RWPE2 (cell line): Measurements from ENCODE around the gene MVK.

Source experiments
- ATAC-seq: fragments of 200-7000 bp; cut with Tn5 transposase; 3 replicates; pipeline ENCODE4 v1.9.1; 2021; ENCODE audit warnings: low read depth
- DNase-seq: peaks from one replicate; pipeline ENCODE4 v3.0.0-alpha.2; 2020; ENCODE audit warnings: low spot score
- H3K27ac ChIP-seq: fragments of 450-650 bp; 2 replicates; pipeline ENCODE4 v1.5.1; 2017; ENCODE audit warnings: mild to moderate bottlenecking; ENCODE audit not compliant: poor library complexity, severe bottlenecking
- H3K27me3 ChIP-seq: fragments of 250-450 bp; sonication (Bioruptor Pico); 2 replicates; pipeline ENCODE4 v1.5.1; 2021; ENCODE audit warnings: mild to moderate bottlenecking, moderate library complexity; ENCODE audit not compliant: insufficient read depth, poor library complexity, severe bottlenecking
- H3K36me3 ChIP-seq: fragments of 250-450 bp; sonication (Bioruptor Pico); 2 replicates; pipeline ENCODE4 v1.5.1; 2020; ENCODE audit warnings: low read depth, mild to moderate bottlenecking, moderate library complexity
- H3K4me1 ChIP-seq: fragments of 250-450 bp; sonication (Bioruptor Pico); 2 replicates; pipeline ENCODE4 v1.5.1; 2021; ENCODE audit warnings: mild to moderate bottlenecking, moderate library complexity; ENCODE audit not compliant: insufficient read depth, poor library complexity, severe bottlenecking
- H3K4me3 ChIP-seq: fragments of 250-450 bp; sonication (Bioruptor Pico); 2 replicates; pipeline ENCODE4 v1.5.1; 2021; ENCODE audit warnings: mild to moderate bottlenecking, moderate library complexity; ENCODE audit not compliant: severe bottlenecking
- H3K9me3 ChIP-seq: fragments of 250-450 bp; sonication (Bioruptor Pico); 2 replicates; pipeline ENCODE4 v1.5.1; 2021; ENCODE audit warnings: mild to moderate bottlenecking, moderate library complexity; ENCODE audit not compliant: severe bottlenecking
- TF ChIP-seq, protein P1 (sequence below): fragments of 450-650 bp; IDR thresholded peaks from one replicate; pipeline ENCODE4 v1.5.1; 2017; ENCODE audit warnings: mild to moderate bottlenecking, moderate library complexity; ENCODE audit not compliant: poor library complexity, severe bottlenecking

Gene MVK

DNA sequence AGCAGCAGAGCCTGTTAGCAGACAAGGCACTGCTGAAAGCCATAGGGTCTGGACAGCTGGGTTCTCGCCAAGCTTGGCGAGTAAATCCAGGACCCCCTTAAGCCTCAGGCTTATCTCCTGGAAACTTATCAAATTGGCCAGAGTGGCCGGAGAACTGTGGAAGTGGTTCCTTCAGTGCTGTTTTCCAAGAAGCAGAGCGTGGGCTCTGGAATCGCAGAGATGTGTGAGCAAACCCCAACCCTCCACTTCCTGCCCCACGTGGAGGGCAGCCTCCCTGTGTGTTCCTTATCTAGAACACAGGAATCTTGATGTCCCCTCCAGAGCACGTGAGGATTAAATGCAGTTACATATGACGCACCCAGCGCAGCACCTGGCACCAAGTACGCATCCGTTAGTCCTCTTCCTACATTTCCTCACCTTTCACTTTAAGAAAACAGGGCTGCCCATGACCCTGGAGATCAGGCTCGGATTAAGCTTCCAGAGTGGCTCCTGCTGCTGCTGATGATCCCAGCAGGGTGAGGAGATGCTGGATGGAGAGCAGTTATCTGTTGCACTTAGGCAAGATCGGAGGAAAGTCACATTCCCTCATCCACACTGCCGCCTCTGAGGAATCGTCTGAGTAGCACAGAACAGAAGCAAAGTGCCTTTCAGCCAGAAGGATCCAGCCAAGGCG is 35.3 kb upstream of the MVK start:
- TF ChIP-seq, protein P1, sequence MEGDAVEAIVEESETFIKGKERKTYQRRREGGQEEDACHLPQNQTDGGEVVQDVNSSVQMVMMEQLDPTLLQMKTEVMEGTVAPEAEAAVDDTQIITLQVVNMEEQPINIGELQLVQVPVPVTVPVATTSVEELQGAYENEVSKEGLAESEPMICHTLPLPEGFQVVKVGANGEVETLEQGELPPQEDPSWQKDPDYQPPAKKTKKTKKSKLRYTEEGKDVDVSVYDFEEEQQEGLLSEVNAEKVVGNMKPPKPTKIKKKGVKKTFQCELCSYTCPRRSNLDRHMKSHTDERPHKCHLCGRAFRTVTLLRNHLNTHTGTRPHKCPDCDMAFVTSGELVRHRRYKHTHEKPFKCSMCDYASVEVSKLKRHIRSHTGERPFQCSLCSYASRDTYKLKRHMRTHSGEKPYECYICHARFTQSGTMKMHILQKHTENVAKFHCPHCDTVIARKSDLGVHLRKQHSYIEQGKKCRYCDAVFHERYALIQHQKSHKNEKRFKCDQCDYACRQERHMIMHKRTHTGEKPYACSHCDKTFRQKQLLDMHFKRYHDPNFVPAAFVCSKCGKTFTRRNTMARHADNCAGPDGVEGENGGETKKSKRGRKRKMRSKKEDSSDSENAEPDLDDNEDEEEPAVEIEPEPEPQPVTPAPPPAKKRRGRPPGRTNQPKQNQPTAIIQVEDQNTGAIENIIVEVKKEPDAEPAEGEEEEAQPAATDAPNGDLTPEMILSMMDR: no peak
- ATAC-seq: no peak
- Histone ChIP-seq H3K27me3 (no peaks in the 10 kb centered on the region), H3K27ac (no peak overlapping the region), H3K4me1 (no peaks in the 10 kb centered on the region), H3K9me3 (no peaks in the 10 kb centered on the region), H3K36me3 (no peaks in the 10 kb centered on the region), H3K4me3 (no peak overlapping the region)
- DNase-seq: no peak

DNA sequence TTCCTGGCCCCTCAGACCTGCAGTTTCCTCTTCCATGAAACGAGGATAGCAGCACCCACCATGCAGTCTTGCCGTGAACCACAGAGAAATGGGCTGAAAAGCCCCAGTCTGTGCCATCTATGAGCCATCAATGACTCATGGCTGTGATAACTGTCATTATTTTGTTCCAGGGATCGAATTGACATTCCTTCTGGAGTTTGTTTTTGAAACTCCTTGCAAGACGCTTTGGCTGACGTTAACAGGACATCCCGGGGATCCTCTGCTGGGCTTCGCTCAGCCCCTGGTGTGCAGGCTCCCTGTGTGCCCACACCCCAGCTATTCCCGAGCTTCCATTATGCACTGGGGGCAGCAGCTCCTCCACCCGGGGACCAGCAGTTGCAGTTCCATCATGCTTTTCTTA is 34.1 kb upstream of the MVK start:
- ATAC-seq: peak; percentile 46; the same call in 1 of the 3 replicates

DNA sequence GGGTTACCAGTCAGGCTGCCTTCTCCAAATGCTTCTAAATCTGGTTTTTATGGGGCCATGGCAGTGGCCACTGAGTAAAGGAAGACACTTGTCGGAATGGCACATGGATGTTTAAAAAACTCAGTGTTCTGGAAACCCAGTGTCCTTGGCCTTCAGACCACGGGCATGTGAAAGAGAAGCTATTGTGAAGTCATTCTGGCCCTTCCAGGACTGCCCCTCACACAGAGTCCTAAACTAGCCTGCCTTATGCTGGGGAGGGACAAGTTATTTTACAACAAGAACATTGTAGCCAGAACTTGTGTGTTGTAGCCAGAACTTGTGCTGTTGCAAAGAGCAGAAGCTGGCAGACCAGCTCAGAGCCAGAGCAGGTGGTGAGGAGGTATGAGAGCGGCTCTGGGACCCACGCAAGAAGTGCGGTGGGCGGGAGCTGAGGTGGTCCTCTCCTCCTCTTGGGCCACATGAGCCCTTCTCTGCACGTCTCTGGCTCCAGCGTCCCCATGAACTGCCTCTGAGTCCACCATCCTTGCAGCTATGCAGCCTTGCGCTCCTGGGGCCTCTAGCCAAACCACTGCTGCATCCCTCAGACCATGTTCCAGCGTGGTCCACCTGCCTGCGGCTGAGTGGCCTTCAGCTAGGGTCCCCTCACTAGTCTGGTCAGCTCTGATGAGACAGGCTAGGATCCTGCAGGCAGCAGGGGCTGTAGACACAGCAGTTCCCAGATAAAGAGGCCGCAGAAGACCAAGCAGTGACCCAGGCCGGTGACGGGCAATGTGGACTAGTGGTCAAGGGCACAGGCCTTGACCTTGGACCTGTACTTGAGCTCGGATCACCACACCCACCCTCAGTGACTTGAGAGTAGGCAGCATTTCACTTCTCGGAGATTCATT is 32.8 kb upstream of the MVK start:
- Histone ChIP-seq H3K4me3 (no peak overlapping the region), H3K4me1 (peaks cover 2% of the 10 kb centered on the region), H3K27ac (no peak overlapping the region), H3K9me3 (no peaks in the 10 kb centered on the region), H3K27me3 (no peaks in the 10 kb centered on the region), H3K36me3 (no peaks in the 10 kb centered on the region)
- ATAC-seq (no peak), DNase-seq (no peak)
- TF ChIP-seq, protein P1: no peak

More for the DNA sequence above, 34.1 kb upstream of the MVK start:
- H3K4me1 ChIP-seq: no peaks in the 10 kb centered on the region
- TF ChIP-seq, protein P1: no peak
- no peaks in the 10 kb centered on the region for H3K36me3 ChIP-seq
- no peak overlapping the region for H3K4me3 ChIP-seq
- no peaks in the 10 kb centered on the region for H3K27me3 ChIP-seq
- H3K9me3 ChIP-seq: no peaks in the 10 kb centered on the region
- no peak overlapping the region for H3K27ac ChIP-seq
- DNase-seq: no peak

DNA sequence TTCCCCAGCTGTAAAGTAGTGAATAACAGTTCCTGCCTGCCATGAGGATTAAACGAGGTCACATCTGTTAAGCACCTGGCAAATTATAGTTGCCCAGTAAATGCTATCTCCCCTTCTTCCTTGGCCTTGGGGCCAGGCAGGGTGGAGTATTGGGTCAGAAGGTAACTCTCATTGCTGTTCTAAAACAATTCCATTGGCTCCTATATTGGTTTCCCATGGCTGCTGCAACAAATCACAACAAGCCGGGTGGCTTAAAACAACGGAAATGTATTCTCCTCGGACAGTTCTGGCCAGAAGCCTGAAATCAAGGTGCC is 32.2 kb upstream of the MVK start:
- H3K4me3 ChIP-seq: no peak overlapping the region
- TF ChIP-seq, protein P1: no peak
- no peaks in the 10 kb centered on the region for H3K9me3 ChIP-seq
- no peak for ATAC-seq
- DNase-seq: no peak
- no peaks in the 10 kb centered on the region for H3K27me3 ChIP-seq
- peaks cover 5% of the 10 kb centered on the region for H3K4me1 ChIP-seq
- no peaks in the 10 kb centered on the region for H3K36me3 ChIP-seq
- H3K27ac ChIP-seq: no peak overlapping the region

DNA sequence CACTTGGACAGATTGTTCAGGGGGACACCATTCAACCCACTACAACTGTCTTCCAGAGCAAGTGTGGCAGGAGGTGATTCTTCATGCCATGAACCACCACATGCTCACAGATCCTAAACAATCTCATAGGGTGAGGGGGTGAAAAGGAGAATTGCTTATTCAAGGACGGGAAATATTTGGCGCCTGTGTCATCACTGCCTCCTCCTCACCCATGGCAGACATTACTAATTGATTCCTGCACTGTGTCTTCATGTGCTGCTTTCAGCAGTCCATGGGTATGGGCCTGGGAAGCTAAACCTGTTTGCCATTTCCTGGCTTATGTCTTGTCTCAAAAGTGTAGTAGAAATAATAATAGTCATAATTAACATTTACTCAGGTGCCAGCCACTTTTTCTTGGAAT is 31.6 kb upstream of the MVK start:
- DNase-seq (no peak), ATAC-seq (no peak)
- peaks cover 5% of the 10 kb centered on the region for H3K4me1 ChIP-seq
- no peak overlapping the region for H3K4me3 ChIP-seq
- H3K36me3 ChIP-seq: no peaks in the 10 kb centered on the region
- H3K27me3 ChIP-seq: no peaks in the 10 kb centered on the region
- no peaks in the 10 kb centered on the region for H3K9me3 ChIP-seq
- TF ChIP-seq, protein P1: no peak
- no peak overlapping the region for H3K27ac ChIP-seq
